Keratinocyte (primary cell): Measurements from ENCODE around the gene LENG1.

Experiments used
- EZH2 ChIP-seq: IDR thresholded peaks from one replicate; pipeline ENCODE4 v1.6.1; 2012; ENCODE audit warnings: inconsistent platforms, mild to moderate bottlenecking, low read length, moderate library complexity
- TF ChIP-seq, protein P1 (sequence below), 3 experiments: IDR thresholded peaks in 1 of 3; conservative IDR thresholded peaks in 1 of 3; optimal IDR thresholded peaks in 1 of 3; 2 replicates in 2 of 3; 3 replicates in 1 of 3; pipeline versions ENCODE3 to v1.5.1; 2011; ENCODE audit warnings: low read length in 3 of 3, mild to moderate bottlenecking in 3 of 3, moderate library complexity in 2 of 3, control low read depth in 1 of 3, inconsistent platforms in 1 of 3; ENCODE audit not compliant: insufficient read depth in 2 of 3; ENCODE audit errors: extremely low read depth in 1 of 3

- TF ChIP-seq, protein P1, sequence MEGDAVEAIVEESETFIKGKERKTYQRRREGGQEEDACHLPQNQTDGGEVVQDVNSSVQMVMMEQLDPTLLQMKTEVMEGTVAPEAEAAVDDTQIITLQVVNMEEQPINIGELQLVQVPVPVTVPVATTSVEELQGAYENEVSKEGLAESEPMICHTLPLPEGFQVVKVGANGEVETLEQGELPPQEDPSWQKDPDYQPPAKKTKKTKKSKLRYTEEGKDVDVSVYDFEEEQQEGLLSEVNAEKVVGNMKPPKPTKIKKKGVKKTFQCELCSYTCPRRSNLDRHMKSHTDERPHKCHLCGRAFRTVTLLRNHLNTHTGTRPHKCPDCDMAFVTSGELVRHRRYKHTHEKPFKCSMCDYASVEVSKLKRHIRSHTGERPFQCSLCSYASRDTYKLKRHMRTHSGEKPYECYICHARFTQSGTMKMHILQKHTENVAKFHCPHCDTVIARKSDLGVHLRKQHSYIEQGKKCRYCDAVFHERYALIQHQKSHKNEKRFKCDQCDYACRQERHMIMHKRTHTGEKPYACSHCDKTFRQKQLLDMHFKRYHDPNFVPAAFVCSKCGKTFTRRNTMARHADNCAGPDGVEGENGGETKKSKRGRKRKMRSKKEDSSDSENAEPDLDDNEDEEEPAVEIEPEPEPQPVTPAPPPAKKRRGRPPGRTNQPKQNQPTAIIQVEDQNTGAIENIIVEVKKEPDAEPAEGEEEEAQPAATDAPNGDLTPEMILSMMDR (optimal IDR thresholded peaks at IDR 0.05 in 1 of 3, IDR thresholded peaks at IDR 0.05 in 1 of 3, conservative IDR thresholded peaks at IDR 0.05 in 1 of 3; ENCODE audit: extremely low read depth in 1 of 3, insufficient read depth in 2 of 3, low read length in 3 of 3), result peak in 2 of 3 experiments; percentile 8 to 54
- no peak for TF ChIP-seq EZH2
Measured at GRCh38 chr19:54189145-54189734, 29.7 kb upstream of the LENG1 start, which contains the start of gene MBOAT7.
